Prostate gland (tissue), 2 donors: ENCODE measurements around the gene HSD17B14. TPM values are rescaled to one million over a fixed set of nuclear protein-coding genes. Genes with fewer than 3 reads are reported as not detected.
"Not testable (repeated sequence)": the region's sequence is repeated elsewhere in the genome, so short reads cannot be mapped to it uniquely, and the experiment has no call there.

Experiments used
- DNase-seq: peaks from one replicate; pipeline ENCODE4 v3.0.0-alpha.2; 2019; ENCODE audit warnings: low spot score
- H3K27ac ChIP-seq, 2 donors: fragments of 200-600 bp; sonication (generic); 2 replicates each; pipeline ENCODE4 v1.5.1; 2017 to 2019
- H3K27me3 ChIP-seq: fragments of 200-600 bp; sonication (generic); replicated peaks from 2 replicates; pipeline ENCODE4 v1.5.1; 2019; ENCODE audit not compliant: insufficient read depth
- H3K36me3 ChIP-seq, 2 donors: fragments of 200-600 bp; sonication (generic); 1 replicate in 1 of 2; 2 replicates in 1 of 2; pipeline versions ENCODE4 v1.5.1 to v1.8.1; 2017 to 2019
- H3K4me1 ChIP-seq: fragments of 200-600 bp; sonication (generic); replicated peaks from 2 replicates; pipeline ENCODE4 v1.5.1; 2019
- H3K4me3 ChIP-seq, 2 donors: fragments of 200-600 bp; sonication (generic); 2 replicates each; pipeline ENCODE4 v1.5.1; 2017 to 2019
- H3K9me3 ChIP-seq: fragments of 200-600 bp; sonication (generic); 2 replicates; pipeline ENCODE4 v1.5.1; 2017
- CTCF ChIP-seq, 4 experiments: fragments of 200-600 bp in 2 of 4; fragments of 450-650 bp in 2 of 4; sonication (generic) in 2 of 4; IDR thresholded peaks; 1 replicate in 3 of 4; 2 replicates in 1 of 4; pipeline ENCODE4 v1.5.1; 2016 to 2019; ENCODE audit warnings: antibody characterized with exemption in 4 of 4, mild to moderate bottlenecking in 2 of 4, moderate library complexity in 2 of 4
- POLR2A ChIP-seq: fragments of 450-650 bp; IDR thresholded peaks from one replicate; pipeline ENCODE4 v1.6.1; 2016; ENCODE audit warnings: antibody characterized with exemption, mild to moderate bottlenecking
- POLR2AphosphoS5 ChIP-seq: sonication (generic); formaldehyde crosslinking; IDR thresholded peaks from one replicate; pipeline ENCODE4 v1.6.1; 2017; ENCODE audit warnings: antibody characterized with exemption
- WGBS: methylation state at CpG from one replicate; pipeline ENCODE4 v1.1.5; 2018; 5-methylcytosine and 5-hydroxymethylcytosine counted together
- intact Hi-C: fragments of 100-400 bp; cut with DNase I; formaldehyde crosslinking; loops from one replicate; pipeline ENCODE4 v1.14.2; 2022
- total RNA-seq, 2 donors: library from RNA; depleted of rRNA; stranded (reverse); fragments of >200 nt; gene quantifications; one replicate each; pipeline ENCODE4 v1.1.0, GENCODE V29; 2016

HSD17B14 gene
- total RNA-seq, 2 donors from 2014 or later, result 11.0 to 11.2 TPM

GRCh38 chr19:48854103-48854502 is 17.8 kb upstream of the HSD17B14 start:
- no peaks in the 10 kb centered on the region for H3K36me3 ChIP-seq
- 81% methylated on average over 7 of the region's 7 CpGs for WGBS
- TF ChIP-seq POLR2AphosphoS5 (no peak), POLR2A (no peak), CTCF (IDR thresholded peaks at IDR 0.05) (no peak)
- DNase-seq, result no peak
- intact Hi-C loops, result no loop called here
- H3K4me3 ChIP-seq, result no peak overlapping the region
- no peaks in the 10 kb centered on the region for H3K4me1 ChIP-seq
- no peaks in the 10 kb centered on the region for H3K27me3 ChIP-seq
- no peak overlapping the region for H3K27ac ChIP-seq
- no peaks in the 10 kb centered on the region for H3K9me3 ChIP-seq

GRCh38 chr19:48853483-48853882 is 17.2 kb upstream of the HSD17B14 start:
- no peak overlapping the region for H3K4me3 ChIP-seq
- no peaks in the 10 kb centered on the region for H3K27me3 ChIP-seq
- H3K27ac ChIP-seq, result no peak overlapping the region
- TF ChIP-seq POLR2A (no peak), CTCF (IDR thresholded peaks at IDR 0.05) (no peak), POLR2AphosphoS5 (no peak)
- H3K4me1 ChIP-seq, result no peaks in the 10 kb centered on the region
- DNase-seq, result no peak
- intact Hi-C loops, result no loop called here
- H3K9me3 ChIP-seq, result no peaks in the 10 kb centered on the region
- H3K36me3 ChIP-seq, result no peaks in the 10 kb centered on the region
- WGBS, result 96% methylated on average over 8 of the region's 8 CpGs

DNA sequence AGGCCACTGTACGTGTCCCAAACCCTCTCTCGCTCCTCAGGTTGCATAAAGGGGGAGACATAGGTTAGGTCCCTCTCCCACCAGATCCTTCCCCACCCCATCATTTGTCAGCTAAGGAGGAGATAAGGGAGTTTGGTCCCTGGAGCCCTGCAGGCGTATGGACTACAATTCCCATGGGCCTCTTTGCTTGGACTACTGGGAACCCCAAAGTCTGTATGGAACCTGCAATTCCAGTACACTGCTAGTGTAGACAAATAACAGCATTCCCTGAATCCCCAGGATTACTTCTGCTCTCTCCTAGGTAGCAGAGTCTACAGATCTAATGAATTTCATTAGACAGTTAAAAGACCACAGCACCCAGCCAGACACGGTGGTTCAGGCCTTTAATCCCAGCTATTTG is 16.0 kb upstream of the HSD17B14 start:
- intact Hi-C loops, result no loop called here
- Histone ChIP-seq H3K4me3 (no peak overlapping the region), H3K27ac (no peak overlapping the region), H3K27me3 (no peaks in the 10 kb centered on the region), H3K36me3 (no peaks in the 10 kb centered on the region), H3K9me3 (no peaks in the 10 kb centered on the region), H3K4me1 (no peaks in the 10 kb centered on the region)
- DNase-seq, result no peak
- TF ChIP-seq POLR2A, result no peak
- TF ChIP-seq CTCF (IDR thresholded peaks at IDR 0.05), result no peak
- TF ChIP-seq POLR2AphosphoS5, result no peak
- WGBS, result 91% methylated on average over 4 of the region's 4 CpGs

- H3K4me1 ChIP-seq, H3K4me3 ChIP-seq, H3K36me3 ChIP-seq, H3K27ac ChIP-seq, H3K27me3 ChIP-seq, DNase-seq, H3K9me3 ChIP-seq, intact Hi-C loops: not testable (repeated sequence)
- WGBS, result 93% methylated on average over 3 of the region's 3 CpGs
Measured at GRCh38 chr19:48846659-48847058, 10.4 kb upstream of the HSD17B14 start.

DNA sequence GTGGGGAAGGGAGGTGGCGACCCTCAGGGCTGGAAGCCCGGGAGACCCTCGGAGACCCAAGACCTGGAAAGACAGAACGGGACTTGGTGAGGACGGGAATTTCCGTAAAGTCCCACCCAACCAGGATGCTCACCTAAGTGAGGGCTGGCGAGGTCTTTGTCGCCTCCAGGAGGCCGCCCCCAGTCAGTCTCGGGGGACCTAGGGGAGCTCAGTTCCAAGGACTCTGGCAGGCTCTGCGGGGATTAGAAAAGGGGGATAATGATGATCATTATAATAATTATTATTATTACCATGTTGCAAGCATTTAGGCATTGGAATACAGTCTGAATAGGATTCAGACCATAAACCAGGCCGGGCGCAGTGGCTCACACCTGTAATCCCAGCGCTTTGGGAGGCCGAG is 9.1 kb upstream of the HSD17B14 start:
- intact Hi-C loops, result no loop called here
- 88% methylated on average over 15 of the region's 15 CpGs for WGBS
- Histone ChIP-seq H3K9me3 (no peaks in the 10 kb centered on the region), H3K27me3 (no peaks in the 10 kb centered on the region), H3K4me1 (no peaks in the 10 kb centered on the region), H3K36me3 (no peaks in the 10 kb centered on the region), H3K4me3 (no peak overlapping the region), H3K27ac (no peak overlapping the region)
- TF ChIP-seq POLR2A (no peak), POLR2AphosphoS5 (no peak), CTCF (IDR thresholded peaks at IDR 0.05) (no peak)
- DNase-seq, result no peak
